Osteocyte (in vitro differentiated cells): ENCODE measurements around the gene TTC21A. TPM values are rescaled to one million over a fixed set of nuclear protein-coding genes. Genes with fewer than 3 reads are reported as not detected.

Experiments
- DNase-seq: peaks from one replicate; pipeline ENCODE4 v3.0.0; 2021; ENCODE audit warnings: mixed read lengths; ENCODE audit not compliant: unreplicated experiment; ENCODE audit errors: extremely low spot score
- H3K27ac Mint-ChIP-seq: one replicate; pipeline ENCODE4 v1.8.0; 2021; ENCODE audit warnings: mild to moderate bottlenecking, mixed read lengths; ENCODE audit not compliant: unreplicated experiment
- H3K27me3 Mint-ChIP-seq: one replicate; pipeline ENCODE4 v1.8.0; 2021; ENCODE audit warnings: mixed read lengths; ENCODE audit not compliant: unreplicated experiment
- H3K36me3 Mint-ChIP-seq: one replicate; pipeline ENCODE4 v1.8.0; 2021; ENCODE audit warnings: mixed read lengths; ENCODE audit not compliant: unreplicated experiment
- H3K4me1 Mint-ChIP-seq: one replicate; pipeline ENCODE4 v1.8.0; 2021; ENCODE audit warnings: mixed read lengths; ENCODE audit not compliant: unreplicated experiment
- H3K4me3 Mint-ChIP-seq: one replicate; pipeline ENCODE4 v1.8.0; 2021; ENCODE audit warnings: mild to moderate bottlenecking, moderate library complexity, mixed read lengths; ENCODE audit not compliant: unreplicated experiment
- H3K9me3 Mint-ChIP-seq: one replicate; pipeline ENCODE4 v1.8.0; 2021; ENCODE audit warnings: mixed read lengths; ENCODE audit not compliant: unreplicated experiment
- total RNA-seq: library from RNA; stranded (reverse); gene quantifications from 2 replicates; pipeline ENCODE4 v1.2.1, GENCODE V29; 2021
- TF ChIP-seq, protein P1 (sequence below): fragments of 200-600 bp; sonication (generic); IDR thresholded peaks from 2 replicates; pipeline ENCODE4 v1.5.0; 2021; ENCODE audit warnings: antibody characterized with exemption, mild to moderate bottlenecking, moderate library complexity

TTC21A gene
- total RNA-seq, 1 donor from 2014 or later = 10.3 TPM

DNA sequence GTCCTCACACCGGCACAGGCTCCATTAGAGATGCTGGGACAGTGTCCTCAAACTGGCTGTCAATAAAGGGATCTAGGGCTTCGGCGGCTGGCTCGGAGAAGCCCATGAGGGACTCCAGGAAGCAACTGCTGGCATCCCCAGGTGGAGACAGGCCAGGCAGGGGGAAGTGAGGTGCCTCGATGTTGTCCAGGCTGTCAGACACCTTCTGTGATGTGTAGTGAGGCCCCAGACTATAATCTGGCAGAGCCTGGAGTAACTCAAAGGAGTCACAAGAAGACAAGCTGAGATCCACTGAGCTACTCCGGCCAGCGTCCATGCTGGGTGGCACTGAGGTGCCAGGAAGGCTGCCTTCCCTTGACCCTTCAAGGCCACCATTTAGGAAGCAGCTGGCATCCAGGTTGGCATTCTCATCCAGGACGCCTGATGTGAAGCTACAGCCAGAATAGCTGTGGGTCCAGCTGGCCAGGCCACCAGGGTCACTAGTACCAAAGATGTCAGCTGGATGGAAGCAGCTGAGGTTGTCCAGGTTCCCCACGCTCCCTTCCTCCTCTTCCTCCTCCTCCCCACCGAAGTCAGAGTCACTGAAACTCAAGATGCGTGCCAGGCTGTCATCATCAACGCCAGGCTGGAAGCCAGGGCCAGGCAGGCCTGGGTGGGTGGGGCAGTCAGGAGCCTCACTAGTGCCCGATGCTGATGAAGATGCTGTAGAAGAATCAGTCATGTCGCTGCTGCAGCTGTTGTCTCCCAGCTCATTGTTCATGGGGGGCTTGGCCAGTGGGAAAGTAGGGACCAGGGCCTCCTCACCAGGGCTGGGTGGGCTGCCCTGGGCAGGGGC is 35.8 kb downstream of the TTC21A start:
- Mint-ChIP-seq H3K4me3 (no peak overlapping the region), H3K36me3 (peaks cover 29% of the 10 kb centered on the region), H3K4me1 (peaks cover 56% of the 10 kb centered on the region), H3K27me3 (no peaks in the 10 kb centered on the region), H3K9me3 (no peaks in the 10 kb centered on the region), H3K27ac (no peak overlapping the region)
- TF ChIP-seq, protein P1, sequence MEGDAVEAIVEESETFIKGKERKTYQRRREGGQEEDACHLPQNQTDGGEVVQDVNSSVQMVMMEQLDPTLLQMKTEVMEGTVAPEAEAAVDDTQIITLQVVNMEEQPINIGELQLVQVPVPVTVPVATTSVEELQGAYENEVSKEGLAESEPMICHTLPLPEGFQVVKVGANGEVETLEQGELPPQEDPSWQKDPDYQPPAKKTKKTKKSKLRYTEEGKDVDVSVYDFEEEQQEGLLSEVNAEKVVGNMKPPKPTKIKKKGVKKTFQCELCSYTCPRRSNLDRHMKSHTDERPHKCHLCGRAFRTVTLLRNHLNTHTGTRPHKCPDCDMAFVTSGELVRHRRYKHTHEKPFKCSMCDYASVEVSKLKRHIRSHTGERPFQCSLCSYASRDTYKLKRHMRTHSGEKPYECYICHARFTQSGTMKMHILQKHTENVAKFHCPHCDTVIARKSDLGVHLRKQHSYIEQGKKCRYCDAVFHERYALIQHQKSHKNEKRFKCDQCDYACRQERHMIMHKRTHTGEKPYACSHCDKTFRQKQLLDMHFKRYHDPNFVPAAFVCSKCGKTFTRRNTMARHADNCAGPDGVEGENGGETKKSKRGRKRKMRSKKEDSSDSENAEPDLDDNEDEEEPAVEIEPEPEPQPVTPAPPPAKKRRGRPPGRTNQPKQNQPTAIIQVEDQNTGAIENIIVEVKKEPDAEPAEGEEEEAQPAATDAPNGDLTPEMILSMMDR = no peak
- no peak for DNase-seq

DNA sequence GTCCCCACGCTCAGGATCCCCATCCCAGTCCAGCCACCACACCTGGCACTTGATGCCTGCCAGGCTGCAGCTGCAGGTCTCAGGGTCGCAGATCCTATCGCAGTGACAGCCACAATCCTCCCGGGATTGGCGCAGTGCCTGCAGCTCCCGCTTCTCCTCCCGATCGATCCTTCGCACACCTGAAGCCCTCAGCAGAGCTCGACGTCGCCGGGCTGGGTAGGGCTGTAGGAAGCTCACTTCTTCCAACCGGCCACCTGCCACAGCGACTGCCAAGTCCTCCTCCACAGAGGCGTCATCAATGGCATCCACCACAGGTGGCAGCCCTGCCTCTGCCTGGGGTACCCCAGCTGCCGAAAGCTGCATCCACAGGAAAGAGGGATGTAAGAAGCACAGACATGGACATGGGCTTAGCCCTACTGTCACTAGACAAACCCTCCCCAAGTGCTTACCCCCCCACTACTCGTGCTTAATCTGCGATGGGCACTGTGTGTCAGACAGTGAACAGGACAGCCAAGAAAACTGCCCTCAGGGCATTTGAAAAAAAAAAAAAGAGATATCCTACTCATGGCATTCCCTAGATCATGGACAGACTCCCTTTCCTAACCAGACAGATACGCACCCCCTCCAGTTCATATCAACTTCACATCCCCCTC is 36.7 kb downstream of the TTC21A start:
- Mint-ChIP-seq H3K4me1 (peaks cover 66% of the 10 kb centered on the region), H3K4me3 (no peak overlapping the region), H3K9me3 (no peaks in the 10 kb centered on the region), H3K36me3 (peaks cover 29% of the 10 kb centered on the region), H3K27me3 (no peaks in the 10 kb centered on the region), H3K27ac (no peak overlapping the region)
- DNase-seq = no peak
- TF ChIP-seq, protein P1 = no peak

DNA sequence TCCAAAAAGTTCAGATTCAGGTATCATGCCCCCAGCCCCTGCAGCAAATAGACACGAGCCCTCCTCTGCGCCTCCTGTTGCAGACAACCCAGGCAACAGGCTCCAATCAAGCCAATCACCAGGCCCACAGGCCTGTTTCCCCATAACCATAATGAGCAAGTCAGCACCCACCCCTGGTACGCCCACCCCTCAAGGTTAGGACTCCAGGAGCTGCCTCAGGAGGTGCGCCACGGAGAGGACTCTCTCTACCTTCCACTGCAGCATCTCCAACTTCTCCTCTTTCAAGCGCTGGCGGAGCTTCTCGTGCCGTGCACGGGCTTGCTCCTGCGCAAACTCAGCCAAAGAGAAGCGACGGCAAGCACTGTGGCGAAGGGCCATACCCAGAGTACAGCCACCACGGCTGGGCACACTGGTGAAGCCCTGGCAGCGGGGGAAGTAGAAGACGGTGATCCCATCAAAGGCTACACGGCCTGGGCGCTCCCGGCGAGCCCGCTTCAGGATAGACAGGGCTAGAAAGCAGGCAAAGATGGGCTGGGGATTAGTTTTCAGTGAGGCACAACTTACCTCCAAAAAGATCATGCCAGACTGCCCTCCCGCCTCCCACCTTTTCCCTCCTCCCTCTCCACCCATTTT is 37.4 kb downstream of the TTC21A start:
- H3K27me3 Mint-ChIP-seq = no peaks in the 10 kb centered on the region
- no peak overlapping the region for H3K27ac Mint-ChIP-seq
- no peak overlapping the region for H3K4me3 Mint-ChIP-seq
- no peaks in the 10 kb centered on the region for H3K9me3 Mint-ChIP-seq
- TF ChIP-seq, protein P1 = no peak
- DNase-seq = no peak
- peaks cover 72% of the 10 kb centered on the region for H3K4me1 Mint-ChIP-seq
- peaks cover 29% of the 10 kb centered on the region for H3K36me3 Mint-ChIP-seq

DNA sequence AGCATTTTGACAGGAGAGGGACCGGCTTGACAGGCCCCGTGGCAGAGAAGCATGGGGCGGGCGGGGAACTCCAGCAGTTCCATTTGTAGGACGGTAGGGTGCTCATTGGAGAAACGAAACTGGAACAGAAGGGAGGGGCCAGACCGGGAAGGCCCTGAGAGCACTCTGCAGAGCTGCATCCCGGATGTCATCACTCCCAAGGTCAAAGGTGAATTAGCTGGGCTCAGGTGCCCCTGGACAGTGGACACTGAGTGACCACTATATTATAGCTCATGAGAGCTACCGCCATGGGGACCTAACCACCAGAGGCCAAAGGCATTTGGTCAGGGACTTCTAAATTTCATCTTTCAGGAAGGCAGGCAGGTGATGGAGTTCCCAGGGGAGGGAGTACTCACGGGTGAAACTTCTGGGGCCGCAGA is 38.6 kb downstream of the TTC21A start:
- Mint-ChIP-seq H3K27ac (peak overlapping the region; percentile 99), H3K27me3 (no peaks in the 10 kb centered on the region), H3K4me3 (peak overlapping the region; percentile 70), H3K36me3 (peaks cover 29% of the 10 kb centered on the region), H3K4me1 (peaks cover 77% of the 10 kb centered on the region), H3K9me3 (no peaks in the 10 kb centered on the region)
- TF ChIP-seq, protein P1 = no peak
- DNase-seq = no peak
